Measurements from ENCODE around the gene TSPAN7. TPM values are rescaled to one million over a fixed set of nuclear protein-coding genes. Genes with fewer than 3 reads are reported as not detected.
A peak's percentile ranks its signal among the peaks of the same experiment; 100 is the strongest.

TSPAN7 gene
- total RNA-seq, 1 donor from 2014 or later = 9.2 TPM

- DNase-seq (ENCODE audit: low read depth in 2 of 2) = no peak
Observed at GRCh38 chrX:38679695-38680094, 118.4 kb downstream of the TSPAN7 start.

DNA sequence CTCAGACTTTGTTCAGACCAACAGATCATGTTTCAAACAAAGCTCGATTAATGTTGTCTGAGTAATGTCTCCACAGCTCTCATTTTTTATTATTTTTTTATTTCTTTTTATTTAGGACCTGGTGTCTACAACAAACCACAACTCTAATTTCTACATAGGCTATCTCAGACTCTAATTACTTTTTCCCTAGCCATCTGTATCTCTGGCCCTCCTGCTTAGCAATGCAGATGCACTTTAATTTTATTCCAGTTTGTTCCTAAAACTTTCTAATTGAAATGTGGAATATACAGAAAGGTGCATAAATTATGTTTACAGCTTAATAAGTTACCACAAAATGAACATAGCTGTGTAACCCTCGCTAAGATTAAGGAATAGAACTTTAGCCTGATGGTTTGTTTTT is 120.8 kb downstream of the TSPAN7 start:
- no peak for DNase-seq (ENCODE audit: low read depth in 2 of 2)

DNA sequence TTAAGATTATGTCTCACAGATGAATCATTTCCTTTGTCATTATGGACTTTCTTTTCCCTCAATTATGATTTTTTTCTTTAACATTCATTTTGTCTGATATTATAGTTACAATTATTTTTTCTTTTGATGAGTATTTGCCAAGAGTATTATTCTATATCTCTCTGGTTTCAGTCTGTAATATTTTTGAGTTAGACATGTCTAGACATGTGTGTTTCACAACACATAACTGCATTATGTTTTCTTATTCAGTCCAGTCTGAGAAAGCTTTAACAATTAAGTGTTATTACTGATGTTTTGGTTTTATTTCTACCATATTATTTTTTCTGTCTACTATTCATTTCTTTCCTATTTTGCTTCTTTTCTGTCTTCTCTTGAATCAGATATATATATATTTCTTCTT is 131.6 kb downstream of the TSPAN7 start:
- no peak for DNase-seq (ENCODE audit: low read depth in 2 of 2)

DNA sequence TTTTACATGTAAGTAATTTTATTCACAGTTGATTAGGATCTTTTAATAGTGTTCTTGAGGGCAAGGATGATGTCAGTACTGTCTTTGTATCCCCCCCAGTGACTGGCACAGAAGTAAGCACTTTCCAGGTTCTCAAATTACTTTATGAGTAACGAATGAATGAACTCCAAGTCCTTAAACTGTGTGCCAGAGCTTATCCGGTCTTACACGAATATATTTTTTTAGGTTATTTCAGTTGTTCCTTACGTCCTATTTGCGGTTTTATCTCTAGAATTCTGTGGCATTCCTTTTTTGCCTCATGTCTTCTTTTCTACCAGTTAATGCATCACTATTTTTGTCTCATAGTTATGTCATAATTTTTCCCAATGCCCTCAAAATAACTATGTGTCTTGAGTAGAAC is 133.1 kb downstream of the TSPAN7 start:
- DNase-seq (ENCODE audit: low read depth in 2 of 2) = no peak

GRCh38 chrX:38697461-38697860 is 136.1 kb downstream of the TSPAN7 start:
- no peak for DNase-seq (ENCODE audit: low read depth in 2 of 2)

- no peak for DNase-seq (ENCODE audit: low read depth in 2 of 2)
Observed at GRCh38 chrX:38699121-38699520, 137.8 kb downstream of the TSPAN7 start.

DNA sequence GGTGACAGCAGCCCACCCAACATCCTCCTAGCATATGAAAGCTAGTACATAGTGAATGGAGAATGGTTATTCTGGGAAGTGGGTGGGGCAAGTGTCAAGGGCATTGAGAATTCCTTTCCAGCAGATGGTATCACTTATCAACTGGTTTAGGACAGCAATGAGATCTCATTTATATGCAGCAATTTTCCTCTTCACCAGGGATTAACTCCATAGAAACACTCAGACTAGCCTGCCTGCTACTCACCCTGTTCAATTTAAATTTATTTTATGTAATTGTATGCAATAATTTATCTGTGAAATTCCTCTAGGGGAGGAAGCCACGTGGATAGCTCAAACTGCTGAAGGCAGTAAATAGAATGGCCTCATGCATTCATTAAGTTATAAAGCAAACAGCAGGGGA is 138.4 kb downstream of the TSPAN7 start:
- no peak for DNase-seq (ENCODE audit: low read depth in 2 of 2)

GRCh38 chrX:38701073-38701472 is 139.7 kb downstream of the TSPAN7 start:
- no peak for DNase-seq (ENCODE audit: low read depth in 2 of 2)

GRCh38 chrX:38704146-38704882 is 143.0 kb downstream of the TSPAN7 start:
- no peak for DNase-seq (ENCODE audit: low read depth in 2 of 2)

DNA sequence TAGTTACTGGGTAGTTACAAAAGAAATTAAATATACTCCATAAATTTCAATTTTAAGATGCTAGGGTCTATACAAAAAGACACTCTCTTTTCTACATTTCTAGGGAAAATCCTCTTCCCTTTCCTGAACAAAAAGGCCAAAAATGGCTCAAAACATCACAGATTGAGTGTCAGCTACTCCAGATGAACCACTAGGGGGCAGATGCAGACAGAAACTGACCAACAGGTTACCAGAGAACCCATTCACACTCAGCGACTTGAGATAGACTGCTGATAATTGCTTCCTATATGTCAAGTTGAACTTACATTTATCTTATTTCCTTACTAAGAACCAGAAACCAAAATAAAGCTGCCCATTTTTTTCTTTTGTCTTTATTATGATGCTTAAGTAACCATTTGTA is 156.5 kb downstream of the TSPAN7 start:
- DNase-seq (ENCODE audit: low read depth in 2 of 2) = peak; percentile 7 to 32

GRCh38 chrX:38718311-38718710 is 157.0 kb downstream of the TSPAN7 start:
- no peak for DNase-seq (ENCODE audit: low read depth in 2 of 2)

DNA sequence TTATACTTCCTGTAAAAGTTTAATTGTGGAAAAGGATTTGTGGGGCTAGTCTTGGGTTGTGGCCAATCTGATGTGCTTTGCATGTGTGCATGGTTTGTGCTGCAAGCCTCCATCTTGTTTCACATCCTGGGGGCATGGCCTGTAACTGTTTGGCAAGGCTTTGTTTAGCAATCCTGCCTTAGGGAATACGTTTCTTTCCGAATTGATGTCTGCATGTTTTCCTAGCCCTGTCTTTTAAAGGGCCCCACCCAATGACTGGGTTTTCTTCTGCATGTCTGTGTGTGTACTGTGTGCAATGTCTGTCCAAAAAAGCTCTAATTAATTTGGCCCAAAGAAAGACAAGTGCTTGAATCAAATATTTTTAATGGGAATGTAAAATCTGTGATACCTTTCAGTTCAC is 165.3 kb downstream of the TSPAN7 start:
- DNase-seq (ENCODE audit: low read depth in 2 of 2) = no peak

DNA sequence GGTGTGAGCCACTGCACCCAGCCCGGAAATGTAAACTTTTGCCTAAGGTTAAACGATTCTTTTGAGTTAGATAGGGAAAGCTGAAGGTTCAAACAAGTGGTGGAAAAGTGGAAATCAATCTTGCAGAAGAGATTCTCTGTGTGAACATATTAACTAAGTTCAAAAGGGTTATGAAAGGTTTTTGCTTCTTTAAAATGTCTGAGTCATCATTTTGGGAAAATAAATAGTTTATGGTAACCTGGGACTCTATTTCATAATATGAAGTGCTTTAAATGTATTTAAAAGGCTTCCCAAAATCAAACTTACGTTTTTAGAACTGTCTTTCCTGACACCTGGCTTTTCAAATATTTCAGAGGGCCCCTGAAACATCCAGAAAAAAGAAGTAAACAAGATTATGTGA is 166.3 kb downstream of the TSPAN7 start:
- no peak for DNase-seq (ENCODE audit: low read depth in 2 of 2)

- DNase-seq (ENCODE audit: low read depth in 2 of 2) = no peak
Observed at GRCh38 chrX:38732866-38733265, 171.5 kb downstream of the TSPAN7 start.

Other genes starting within 250 kb of the TSPAN7 start
- gene RPGR, start 234.0 kb upstream of the TSPAN7 start, total RNA-seq = 28.5 and 29.5 TPM in 2 replicates
- 0.13 and 0.26 TPM in 2 replicates for gene OTC, start 208.9 kb upstream of the TSPAN7 start, total RNA-seq
- gene MID1IP1, start 239.9 kb downstream of the TSPAN7 start, total RNA-seq = 8.3 and 14.9 TPM in 2 replicates

Data from dermis microvascular lymphatic vessel endothelial cell (primary cell).